Measurements from ENCODE around the gene TP63. TPM values are rescaled to one million over a fixed set of nuclear protein-coding genes. Genes with fewer than 3 reads are reported as not detected.

Gene TP63
- polyA plus RNA-seq, 6 donors from 2014 or later: 0.10 to 0.71 (median 0.21) TPM; not detected in 3

DNA sequence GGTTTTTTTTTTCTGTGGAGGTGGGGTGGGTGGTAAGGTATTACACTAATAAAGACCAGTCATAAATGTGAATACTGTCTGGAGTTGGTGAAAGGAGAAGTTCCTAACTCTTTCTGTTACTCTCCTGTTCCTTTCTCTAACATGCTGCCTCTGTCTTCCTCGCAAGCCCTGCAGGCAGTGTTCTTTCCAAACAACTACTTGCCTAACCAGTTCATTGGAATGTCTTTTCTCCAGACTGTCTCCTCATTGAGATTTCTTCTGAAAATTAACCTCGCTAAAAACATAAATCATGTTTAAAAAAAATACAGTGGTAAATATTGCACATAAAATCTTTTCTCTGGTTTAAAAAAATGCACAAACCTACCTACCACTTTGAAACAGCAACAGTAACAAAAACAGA is 135.2 kb downstream of the TP63 start:
- Mint-ChIP-seq H3K27me3 (no peaks in the 10 kb centered on the region), H3K27ac (no peak overlapping the region), H3K4me3 (no peak overlapping the region), H3K9me3 (peaks cover 0 to 5% (median 0%) of the 10 kb centered on the region in 7 donors), H3K4me1 (no peaks in the 10 kb centered on the region), H3K36me3 (no peaks in the 10 kb centered on the region)
- ATAC-seq (ENCODE audit: low read depth in 2 of 2) (no peak), DNase-seq (no peak)

GRCh38 chr3:189771842-189772450 is 140.8 kb downstream of the TP63 start:
- DNase-seq (no peak), ATAC-seq (ENCODE audit: low read depth in 2 of 2) (no peak)
- Mint-ChIP-seq H3K4me1 (no peaks in the 10 kb centered on the region), H3K9me3 (peaks cover 0 to 5% (median 0%) of the 10 kb centered on the region in 7 donors), H3K36me3 (no peaks in the 10 kb centered on the region), H3K4me3 (no peak overlapping the region), H3K27ac (no peak overlapping the region), H3K27me3 (no peaks in the 10 kb centered on the region)

DNA sequence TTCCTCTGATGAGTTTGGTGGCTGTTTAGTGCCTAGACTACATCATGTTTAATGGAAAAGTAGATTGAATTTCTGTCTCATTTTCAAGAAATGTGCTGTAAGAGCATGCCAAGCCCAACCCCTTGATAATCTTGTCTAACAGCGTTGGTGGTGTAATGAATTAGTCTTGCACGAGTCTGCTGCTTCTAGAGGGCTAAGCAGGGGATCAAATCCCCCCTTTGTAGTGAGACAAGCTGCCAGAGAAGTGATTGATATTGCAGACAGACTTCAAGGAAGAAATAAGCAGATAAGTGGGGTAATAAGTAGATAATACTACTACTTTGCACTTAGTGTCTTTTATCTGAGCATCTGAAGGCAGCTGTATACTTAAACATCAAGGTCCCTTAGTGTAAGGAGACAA is 141.4 kb downstream of the TP63 start:
- no peaks in the 10 kb centered on the region for H3K27me3 Mint-ChIP-seq
- ATAC-seq (ENCODE audit: low read depth in 2 of 2) (no peak), DNase-seq (no peak)
- no peak overlapping the region for H3K27ac Mint-ChIP-seq
- H3K4me1 Mint-ChIP-seq: no peaks in the 10 kb centered on the region
- H3K36me3 Mint-ChIP-seq: no peaks in the 10 kb centered on the region
- peaks cover 0 to 5% (median 4%) of the 10 kb centered on the region in 7 donors for H3K9me3 Mint-ChIP-seq
- no peak overlapping the region for H3K4me3 Mint-ChIP-seq

GRCh38 chr3:189773056-189773455 is 141.9 kb downstream of the TP63 start:
- DNase-seq (no peak), ATAC-seq (ENCODE audit: low read depth in 2 of 2) (no peak)
- Mint-ChIP-seq H3K4me1 (no peaks in the 10 kb centered on the region), H3K9me3 (peaks cover 0 to 5% (median 4%) of the 10 kb centered on the region in 7 donors), H3K27ac (no peak overlapping the region), H3K4me3 (no peak overlapping the region), H3K27me3 (no peaks in the 10 kb centered on the region), H3K36me3 (no peaks in the 10 kb centered on the region)

- H3K4me3 Mint-ChIP-seq: no peak overlapping the region
- no peaks in the 10 kb centered on the region for H3K4me1 Mint-ChIP-seq
- H3K36me3 Mint-ChIP-seq: no peaks in the 10 kb centered on the region
- H3K27ac Mint-ChIP-seq: peak overlapping the region in 2 of 6 donors; percentile 5 to 16
- no peak for ATAC-seq (ENCODE audit: low read depth in 2 of 2)
- DNase-seq: no peak
- H3K9me3 Mint-ChIP-seq: peaks cover 0 to 5% (median 4%) of the 10 kb centered on the region in 7 donors
- no peaks in the 10 kb centered on the region for H3K27me3 Mint-ChIP-seq
Observed at GRCh38 chr3:189776149-189776824, 145.1 kb downstream of the TP63 start.

GRCh38 chr3:189778340-189778950 is 147.3 kb downstream of the TP63 start:
- ATAC-seq (ENCODE audit: low read depth in 2 of 2) (no peak), DNase-seq (no peak)
- H3K36me3 Mint-ChIP-seq: no peaks in the 10 kb centered on the region
- peaks cover 0 to 5% (median 4%) of the 10 kb centered on the region in 7 donors for H3K9me3 Mint-ChIP-seq
- no peaks in the 10 kb centered on the region for H3K27me3 Mint-ChIP-seq
- no peak overlapping the region for H3K4me3 Mint-ChIP-seq
- H3K4me1 Mint-ChIP-seq: no peaks in the 10 kb centered on the region
- no peak overlapping the region for H3K27ac Mint-ChIP-seq

DNA sequence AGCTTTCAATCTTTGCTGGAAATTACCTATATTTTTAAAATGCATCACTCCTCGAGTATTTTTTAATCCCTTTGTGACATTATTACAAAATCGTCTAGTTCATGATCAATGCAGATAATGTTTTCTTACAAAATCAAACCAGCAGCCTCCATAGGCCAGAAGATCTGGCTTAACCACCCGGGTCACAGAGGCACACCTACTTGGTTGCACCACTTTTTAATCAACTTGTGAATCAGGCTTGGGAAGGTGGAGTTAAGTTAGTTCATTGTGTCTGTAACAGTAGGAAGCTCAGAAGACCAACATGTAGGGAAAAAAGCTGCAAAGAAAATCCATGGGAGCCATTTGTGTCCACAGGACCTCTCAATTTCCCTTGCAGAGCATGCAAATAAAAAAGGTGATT is 148.0 kb downstream of the TP63 start:
- no peak for ATAC-seq (ENCODE audit: low read depth in 2 of 2)
- Mint-ChIP-seq H3K9me3 (peaks cover 0 to 5% (median 4%) of the 10 kb centered on the region in 7 donors), H3K4me3 (no peak overlapping the region), H3K36me3 (no peaks in the 10 kb centered on the region), H3K27me3 (no peaks in the 10 kb centered on the region), H3K27ac (no peak overlapping the region), H3K4me1 (no peaks in the 10 kb centered on the region)
- no peak for DNase-seq

- H3K4me1 Mint-ChIP-seq: no peaks in the 10 kb centered on the region
- no peak overlapping the region for H3K27ac Mint-ChIP-seq
- ATAC-seq (ENCODE audit: low read depth in 2 of 2) (no peak), DNase-seq (no peak)
- no peaks in the 10 kb centered on the region for H3K27me3 Mint-ChIP-seq
- no peaks in the 10 kb centered on the region for H3K36me3 Mint-ChIP-seq
- H3K4me3 Mint-ChIP-seq: no peak overlapping the region
- peaks cover 0 to 5% (median 0%) of the 10 kb centered on the region in 7 donors for H3K9me3 Mint-ChIP-seq
Observed at GRCh38 chr3:189780546-189781270, 149.5 kb downstream of the TP63 start.

GRCh38 chr3:189781415-189781814 is 150.2 kb downstream of the TP63 start:
- Mint-ChIP-seq H3K4me3 (no peak overlapping the region), H3K4me1 (no peaks in the 10 kb centered on the region), H3K27me3 (no peaks in the 10 kb centered on the region), H3K27ac (no peak overlapping the region), H3K9me3 (peaks cover 0 to 5% (median 0%) of the 10 kb centered on the region in 7 donors), H3K36me3 (no peaks in the 10 kb centered on the region)
- no peak for DNase-seq
- ATAC-seq (ENCODE audit: low read depth in 2 of 2): no peak

GRCh38 chr3:189786479-189787064 is 155.4 kb downstream of the TP63 start:
- H3K4me3 Mint-ChIP-seq: no peak overlapping the region
- no peaks in the 10 kb centered on the region for H3K36me3 Mint-ChIP-seq
- ATAC-seq (ENCODE audit: low read depth in 2 of 2) (no peak), DNase-seq (no peak)
- no peaks in the 10 kb centered on the region for H3K27me3 Mint-ChIP-seq
- H3K27ac Mint-ChIP-seq: no peak overlapping the region
- H3K9me3 Mint-ChIP-seq: no peaks in the 10 kb centered on the region
- no peaks in the 10 kb centered on the region for H3K4me1 Mint-ChIP-seq

DNA sequence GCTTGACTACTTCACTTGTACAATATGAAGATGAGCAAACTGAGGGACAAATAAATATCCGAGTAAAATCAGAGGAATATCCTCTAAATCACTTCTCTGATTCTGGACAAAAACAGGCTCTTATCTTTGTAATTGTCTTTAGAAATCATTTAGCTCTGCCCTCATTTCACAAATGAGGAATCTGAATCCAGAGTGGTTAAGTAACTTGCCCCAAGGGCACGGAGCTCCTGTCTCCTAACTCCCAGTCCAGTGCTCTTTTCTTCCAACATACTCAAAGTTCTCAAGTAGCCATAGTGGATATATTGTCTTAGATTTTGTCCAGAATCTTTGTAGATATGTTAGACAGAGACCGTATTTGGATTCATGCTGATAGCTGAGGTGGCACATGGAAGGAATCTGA is 156.0 kb downstream of the TP63 start:
- Mint-ChIP-seq H3K4me3 (no peak overlapping the region), H3K27me3 (no peaks in the 10 kb centered on the region), H3K9me3 (no peaks in the 10 kb centered on the region), H3K36me3 (no peaks in the 10 kb centered on the region), H3K4me1 (no peaks in the 10 kb centered on the region), H3K27ac (no peak overlapping the region)
- ATAC-seq (ENCODE audit: low read depth in 2 of 2) (no peak), DNase-seq (no peak)

DNA sequence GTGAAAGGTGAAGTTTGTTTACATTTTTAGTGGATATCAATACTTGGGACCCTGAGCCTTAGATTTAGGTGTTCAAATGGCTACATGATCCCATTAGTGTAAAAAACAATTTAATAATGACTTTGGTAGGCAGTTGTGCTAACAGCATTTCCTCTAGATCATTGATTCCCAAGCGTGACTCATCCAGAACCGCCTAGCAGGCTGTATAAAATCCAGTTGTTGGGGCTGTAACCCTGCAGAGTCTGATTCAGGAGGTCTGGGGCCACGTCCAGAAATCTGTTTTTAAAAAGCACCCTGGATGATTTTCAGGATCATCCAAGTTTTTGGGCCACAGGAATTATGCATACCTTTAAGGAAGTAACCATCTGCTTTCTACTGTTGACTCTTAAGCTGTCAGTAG is 156.4 kb downstream of the TP63 start:
- H3K4me1 Mint-ChIP-seq: no peaks in the 10 kb centered on the region
- no peaks in the 10 kb centered on the region for H3K9me3 Mint-ChIP-seq

DNA sequence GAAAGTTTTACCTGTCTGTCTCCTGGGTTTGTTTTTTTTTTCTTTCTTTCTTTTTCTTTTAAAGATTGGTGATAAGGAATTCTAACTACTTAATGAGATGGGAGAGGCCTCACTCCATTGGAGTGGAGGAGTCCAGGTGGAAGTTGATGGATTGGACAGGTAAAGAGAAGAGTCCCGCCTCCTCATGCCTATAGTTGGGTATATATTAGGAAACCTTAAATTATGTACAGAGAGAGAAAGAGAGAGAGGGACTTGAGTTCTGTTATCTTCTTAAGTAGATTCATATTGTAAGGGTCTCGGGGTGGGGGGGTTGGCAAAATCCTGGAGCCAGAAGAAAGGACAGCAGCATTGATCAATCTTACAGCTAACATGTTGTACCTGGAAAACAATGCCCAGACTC is 158.2 kb downstream of the TP63 start:
- Mint-ChIP-seq H3K36me3 (no peaks in the 10 kb centered on the region), H3K4me1 (no peaks in the 10 kb centered on the region), H3K4me3 (no peak overlapping the region), H3K9me3 (no peaks in the 10 kb centered on the region), H3K27ac (no peak overlapping the region), H3K27me3 (no peaks in the 10 kb centered on the region)
- no peak for DNase-seq
- no peak for ATAC-seq (ENCODE audit: low read depth in 2 of 2)

More for the DNA sequence above, 156.4 kb downstream of the TP63 start:
- H3K27ac Mint-ChIP-seq: no peak overlapping the region
- no peaks in the 10 kb centered on the region for H3K36me3 Mint-ChIP-seq
- no peaks in the 10 kb centered on the region for H3K27me3 Mint-ChIP-seq
- H3K4me3 Mint-ChIP-seq: no peak overlapping the region
- ATAC-seq (ENCODE audit: low read depth in 2 of 2) (no peak), DNase-seq (no peak)
